HG03139 (cell line): ENCODE measurements around the gene FAM241A.
"Not testable (repeated sequence)": the region's sequence is repeated elsewhere in the genome, so short reads cannot be mapped to it uniquely, and the experiment has no call there.

Experiments used
- ATAC-seq: cut with Tn5 transposase; IDR thresholded peaks from one replicate; pipeline ENCODE4 v1.9.1; 2021; ENCODE audit not compliant: unreplicated experiment

FAM241A gene

GRCh38 chr4:112136551-112136950 is 8.7 kb upstream of the FAM241A start:
- no peak for ATAC-seq

GRCh38 chr4:112138538-112138937 is 6.7 kb upstream of the FAM241A start:
- no peak for ATAC-seq

GRCh38 chr4:112140536-112140935 is 4.7 kb upstream of the FAM241A start:
- ATAC-seq: no peak

- ATAC-seq: no peak
Observed at GRCh38 chr4:112141366-112142138, 3.7 kb upstream of the FAM241A start.

- no peak for ATAC-seq
Observed at GRCh38 chr4:112142182-112142581, 3.1 kb upstream of the FAM241A start.

- ATAC-seq: no peak
Observed at GRCh38 chr4:112143781-112144180, 1.5 kb upstream of the FAM241A start.

GRCh38 chr4:112144546-112145325 is 518 bp upstream of the FAM241A start:
- no peak for ATAC-seq

- ATAC-seq: peak; percentile 41
Observed at GRCh38 chr4:112145790-112146501, 692 bp downstream of the FAM241A start.

- no peak for ATAC-seq
Observed at GRCh38 chr4:112146502-112146813, 1.2 kb downstream of the FAM241A start.

GRCh38 chr4:112147697-112148096 is 2.4 kb downstream of the FAM241A start:
- ATAC-seq: no peak

GRCh38 chr4:112150920-112151319 is 5.7 kb downstream of the FAM241A start:
- no peak for ATAC-seq

- no peak for ATAC-seq
Observed at GRCh38 chr4:112152521-112152920, 7.3 kb downstream of the FAM241A start.

- no peak for ATAC-seq
Observed at GRCh38 chr4:112153211-112153791, 8.0 kb downstream of the FAM241A start.

GRCh38 chr4:112156112-112156511 is 10.9 kb downstream of the FAM241A start:
- ATAC-seq: no peak

GRCh38 chr4:112156553-112156952 is 11.3 kb downstream of the FAM241A start:
- ATAC-seq: no peak

- ATAC-seq: not testable (repeated sequence)
Observed at GRCh38 chr4:112163706-112164105, 18.5 kb downstream of the FAM241A start.

- ATAC-seq: no peak
Observed at GRCh38 chr4:112167794-112168193, 22.5 kb downstream of the FAM241A start.

- no peak for ATAC-seq
Observed at GRCh38 chr4:112168719-112169500, 23.7 kb downstream of the FAM241A start.

GRCh38 chr4:112170451-112170993 is 25.3 kb downstream of the FAM241A start:
- ATAC-seq: no peak

- not testable (repeated sequence) for ATAC-seq
Observed at GRCh38 chr4:112171051-112171763, 26.0 kb downstream of the FAM241A start.
